Measurements from ENCODE around the gene IL11RA. TPM values are rescaled to one million over a fixed set of nuclear protein-coding genes. Genes with fewer than 3 reads are reported as not detected.

Gene IL11RA
- total and polyA plus RNA-seq, 9 of the 15 experiments (the other 6 are each of a cell fraction or from before 2014, with no cell fraction given), result 0.11 to 5.8 (median 2.8) TPM

- Histone ChIP-seq H3K36me3 (ENCODE audit: control insufficient read depth, insufficient read depth, low read length) (no peaks in the 10 kb centered on the region), H3K27ac (ENCODE audit: extremely low read depth, low read depth, low read length) (no peak overlapping the region), H3K79me2 (ENCODE audit: control insufficient read depth, insufficient read depth, low read length) (no peaks in the 10 kb centered on the region), H3K9me1 (ENCODE audit: control insufficient read depth, insufficient read depth, low read length) (no peaks in the 10 kb centered on the region), H3K4me2 (ENCODE audit: insufficient read depth, low read length) (peak overlapping the region; percentile 79), H3K9ac (ENCODE audit: insufficient read depth in 1 of 2, low read depth in 2 of 2, low read length in 2 of 2) (peak overlapping the region in 1 of 2 experiments; percentile 77; a peak in 2 of 4 replicates), H3K4me1 (replicated peaks in 1 of 2; ENCODE audit: control insufficient read depth in 2 of 2, insufficient read depth in 2 of 2, low read length in 2 of 2) (peaks cover 0 to 13% of the 10 kb centered on the region in 2 experiments; a peak in 3 of 5 replicates), H3K4me3 (peak overlapping the region; percentile 46), H3K9me3 (replicated peaks; ENCODE audit: control insufficient read depth, insufficient read depth, low read depth, low read length) (no peaks in the 10 kb centered on the region), H3K27me3 (ENCODE audit: control insufficient read depth in 2 of 2, insufficient read depth in 2 of 2, low read length in 2 of 2) (peaks cover 0 to 5% of the 10 kb centered on the region in 2 experiments; a peak in 2 of 5 replicates), H2AFZ (ENCODE audit: low read depth, low read length) (peak overlapping the region; percentile 76; the same call in 1 of the 2 replicates), H4K20me1 (replicated peaks; ENCODE audit: control insufficient read depth, insufficient read depth, low read length) (no peaks in the 10 kb centered on the region)
- ChIA-PET POLR2A (no interaction called here), CTCF (ENCODE audit: low intra/inter-chr PET ratio) (interaction anchor here (1.2 to 2.4 kb wide), 4 partner anchors 26 to 88 kb away, joined by 3 to 20 read pairs (median 10); partner anchors contain the start of gene RPP25L)
- DNase-seq (ENCODE audit: extremely low read depth in 1 of 4, low spot score in 3 of 4) (peak; percentile 66 to 82 (median 76)), FAIRE-seq (no peak), ATAC-seq (peak; percentile 96)
- in situ Hi-C loops (cut with MboI), result no loop called here
- intact Hi-C loops (cut with micrococcal nuclease), result loop anchor here (10.0 kb wide), 1 partner anchor 86 kb away; the partner anchor contains the start of gene RPP25L
- WGBS (ENCODE audit: insufficient coverage, low coverage, missing lambda C conversion rate), result 13% methylated on average over 20 of the region's 52 CpGs
- no TSS peak for BruUV-seq (replicated peaks)
- TF ChIP-seq, protein P1, sequence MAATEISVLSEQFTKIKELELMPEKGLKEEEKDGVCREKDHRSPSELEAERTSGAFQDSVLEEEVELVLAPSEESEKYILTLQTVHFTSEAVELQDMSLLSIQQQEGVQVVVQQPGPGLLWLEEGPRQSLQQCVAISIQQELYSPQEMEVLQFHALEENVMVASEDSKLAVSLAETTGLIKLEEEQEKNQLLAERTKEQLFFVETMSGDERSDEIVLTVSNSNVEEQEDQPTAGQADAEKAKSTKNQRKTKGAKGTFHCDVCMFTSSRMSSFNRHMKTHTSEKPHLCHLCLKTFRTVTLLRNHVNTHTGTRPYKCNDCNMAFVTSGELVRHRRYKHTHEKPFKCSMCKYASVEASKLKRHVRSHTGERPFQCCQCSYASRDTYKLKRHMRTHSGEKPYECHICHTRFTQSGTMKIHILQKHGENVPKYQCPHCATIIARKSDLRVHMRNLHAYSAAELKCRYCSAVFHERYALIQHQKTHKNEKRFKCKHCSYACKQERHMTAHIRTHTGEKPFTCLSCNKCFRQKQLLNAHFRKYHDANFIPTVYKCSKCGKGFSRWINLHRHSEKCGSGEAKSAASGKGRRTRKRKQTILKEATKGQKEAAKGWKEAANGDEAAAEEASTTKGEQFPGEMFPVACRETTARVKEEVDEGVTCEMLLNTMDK (IDR thresholded peaks at IDR 0.05; ENCODE audit: borderline replicate concordance, insufficient read depth, low read depth, low read length, poor library complexity, severe bottlenecking), result peak; percentile 79
- TF ChIP-seq PCBP2 (IDR thresholded peaks at IDR 0.05; ENCODE audit: low read depth, low read length, poor library complexity, severe bottlenecking) (no peak), GTF3C2 (IDR thresholded peaks at IDR 0.05; ENCODE audit: borderline replicate concordance, extremely low read depth, insufficient read length) (no peak), RAD51 (IDR thresholded peaks at IDR 0.05; ENCODE audit: borderline replicate concordance, low read depth) (no peak), YY1 (IDR thresholded peaks at IDR 0.05; ENCODE audit: borderline replicate concordance in 1 of 3, control insufficient read depth in 1 of 3, extremely low read depth in 1 of 3, insufficient read depth in 3 of 3, insufficient read length in 1 of 3, insufficient replicate concordance in 2 of 3, low read depth in 1 of 3, low read length in 2 of 3) (peak in 1 of 3 experiments; percentile 6), ZNF395 (CRISPR knock-in tag; IDR thresholded peaks at IDR 0.05) (no peak), ETS2 (tag; IDR thresholded peaks at IDR 0.05; ENCODE audit: borderline replicate concordance, poor library complexity, severe bottlenecking) (no peak)
These were observed 49.2 kb downstream of the IL11RA start for GRCh38 chr9:34701023-34701768.
